ENCODE data around the gene LTB. TPM values are rescaled to one million over a fixed set of nuclear protein-coding genes. Genes with fewer than 3 reads are reported as not detected.

The LTB gene
- total and polyA plus RNA-seq, 9 of the 15 experiments (the other 6 are each of a cell fraction or from before 2014, with no cell fraction given), result 0.07 to 0.51 TPM; not detected in 7

DNA sequence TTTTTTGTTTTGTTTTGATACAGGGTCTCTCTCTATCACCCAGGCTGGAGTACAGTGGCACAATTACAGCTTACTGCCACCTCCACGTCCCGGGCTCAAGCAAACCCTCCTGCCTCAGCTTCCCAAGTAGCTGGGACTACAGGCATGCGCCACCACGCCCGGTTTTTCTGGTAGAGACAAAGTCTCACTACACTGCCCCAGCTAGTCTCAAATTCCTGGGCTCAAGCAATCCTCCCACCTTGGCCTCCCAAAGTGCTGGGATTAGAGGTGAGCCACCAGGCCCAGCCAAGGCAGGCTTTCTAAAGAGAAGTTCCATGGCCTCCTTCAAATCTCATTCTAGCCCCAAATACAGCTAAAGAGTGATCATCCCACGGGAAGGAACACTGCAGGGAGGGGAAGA, 48.2 kb downstream of the LTB start (continued):
- TF ChIP-seq, protein P1, sequence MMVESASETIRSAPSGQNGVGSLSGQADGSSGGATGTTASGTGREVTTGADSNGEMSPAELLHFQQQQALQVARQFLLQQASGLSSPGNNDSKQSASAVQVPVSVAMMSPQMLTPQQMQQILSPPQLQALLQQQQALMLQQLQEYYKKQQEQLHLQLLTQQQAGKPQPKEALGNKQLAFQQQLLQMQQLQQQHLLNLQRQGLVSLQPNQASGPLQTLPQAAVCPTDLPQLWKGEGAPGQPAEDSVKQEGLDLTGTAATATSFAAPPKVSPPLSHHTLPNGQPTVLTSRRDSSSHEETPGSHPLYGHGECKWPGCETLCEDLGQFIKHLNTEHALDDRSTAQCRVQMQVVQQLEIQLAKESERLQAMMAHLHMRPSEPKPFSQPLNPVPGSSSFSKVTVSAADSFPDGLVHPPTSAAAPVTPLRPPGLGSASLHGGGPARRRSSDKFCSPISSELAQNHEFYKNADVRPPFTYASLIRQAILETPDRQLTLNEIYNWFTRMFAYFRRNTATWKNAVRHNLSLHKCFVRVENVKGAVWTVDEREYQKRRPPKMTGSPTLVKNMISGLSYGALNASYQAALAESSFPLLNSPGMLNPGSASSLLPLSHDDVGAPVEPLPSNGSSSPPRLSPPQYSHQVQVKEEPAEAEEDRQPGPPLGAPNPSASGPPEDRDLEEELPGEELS (CRISPR knock-in tag; IDR thresholded peaks at IDR 0.05; ENCODE audit: borderline replicate concordance), result no peak
- TF ChIP-seq HDAC8 (tag; IDR thresholded peaks at IDR 0.05) (no peak), CCAR2 (IDR thresholded peaks at IDR 0.05; ENCODE audit: low read depth, low read length) (no peak), CTBP1 (IDR thresholded peaks at IDR 0.05; ENCODE audit: borderline replicate concordance) (no peak), ZNF384 (IDR thresholded peaks at IDR 0.05; ENCODE audit: low read depth, low read length) (no peak), KLF16 (IDR thresholded peaks at IDR 0.05) (no peak), POLR2A (conservative IDR thresholded peaks at IDR 0.05) (peak; percentile 58), ZNF644 (tag; IDR thresholded peaks at IDR 0.05; ENCODE audit: low read depth) (no peak), SUPT5H (IDR thresholded peaks at IDR 0.05) (peak; percentile 62), POLR2AphosphoS2 (IDR thresholded peaks at IDR 0.05; ENCODE audit: low read length) (0 out of 2 replicates have a peak, but pooled peaks have one; percentile 26), CREB5 (CRISPR knock-in tag; IDR thresholded peaks at IDR 0.05) (no peak), ZNF75A (CRISPR knock-in tag; IDR thresholded peaks at IDR 0.05) (no peak), NELFE (IDR thresholded peaks at IDR 0.05; ENCODE audit: insufficient read depth, insufficient read length) (no peak), POLR2B (IDR thresholded peaks at IDR 0.05; ENCODE audit: low read depth, partially characterized antibody) (peak; percentile 66), SNAPC5 (CRISPR knock-in tag; IDR thresholded peaks at IDR 0.05) (no peak), SMAD2 (IDR thresholded peaks at IDR 0.05; ENCODE audit: low read depth, low read length) (no peak), NR2F6 (CRISPR knock-in tag; IDR thresholded peaks at IDR 0.05) (no peak), BRD4 (IDR thresholded peaks at IDR 0.05) (no peak)
- TF ChIP-seq, protein P2, sequence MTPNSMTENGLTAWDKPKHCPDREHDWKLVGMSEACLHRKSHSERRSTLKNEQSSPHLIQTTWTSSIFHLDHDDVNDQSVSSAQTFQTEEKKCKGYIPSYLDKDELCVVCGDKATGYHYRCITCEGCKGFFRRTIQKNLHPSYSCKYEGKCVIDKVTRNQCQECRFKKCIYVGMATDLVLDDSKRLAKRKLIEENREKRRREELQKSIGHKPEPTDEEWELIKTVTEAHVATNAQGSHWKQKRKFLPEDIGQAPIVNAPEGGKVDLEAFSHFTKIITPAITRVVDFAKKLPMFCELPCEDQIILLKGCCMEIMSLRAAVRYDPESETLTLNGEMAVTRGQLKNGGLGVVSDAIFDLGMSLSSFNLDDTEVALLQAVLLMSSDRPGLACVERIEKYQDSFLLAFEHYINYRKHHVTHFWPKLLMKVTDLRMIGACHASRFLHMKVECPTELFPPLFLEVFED (CRISPR knock-in tag; conservative IDR thresholded peaks at IDR 0.05), result no peak

Data from K562 (cell line).